Measurements from ENCODE around the gene JUN.
A peak's percentile ranks its signal among the peaks of the same experiment; 100 is the strongest.

The JUN gene

GRCh38 chr1:58762806-58763205, 21.0 kb downstream of the JUN start:
- DNase-seq (ENCODE audit: low read depth), result no peak

- peak; percentile 98 for DNase-seq (ENCODE audit: low read depth)
Measured at GRCh38 chr1:58755468-58755872, 28.4 kb downstream of the JUN start.

- no peak for DNase-seq (ENCODE audit: low read depth)
Measured at GRCh38 chr1:58754683-58755467, 29.0 kb downstream of the JUN start.

GRCh38 chr1:58754073-58754613, 29.7 kb downstream of the JUN start:
- no peak for DNase-seq (ENCODE audit: low read depth)

GRCh38 chr1:58753431-58753866, 30.4 kb downstream of the JUN start:
- no peak for DNase-seq (ENCODE audit: low read depth)

GRCh38 chr1:58749646-58750045, 34.2 kb downstream of the JUN start:
- DNase-seq (ENCODE audit: low read depth), result no peak

- no peak for DNase-seq (ENCODE audit: low read depth)
Measured at GRCh38 chr1:58748666-58749065, 35.2 kb downstream of the JUN start.

GRCh38 chr1:58746757-58747156, 37.1 kb downstream of the JUN start:
- DNase-seq (ENCODE audit: low read depth), result no peak

GRCh38 chr1:58746182-58746581, 37.7 kb downstream of the JUN start:
- DNase-seq (ENCODE audit: low read depth), result no peak

- no peak for DNase-seq (ENCODE audit: low read depth)
Measured at GRCh38 chr1:58745666-58746065, 38.2 kb downstream of the JUN start.

- DNase-seq (ENCODE audit: low read depth), result no peak
Measured at GRCh38 chr1:58745117-58745516, 38.7 kb downstream of the JUN start.

- DNase-seq (ENCODE audit: low read depth), result no peak
Measured at GRCh38 chr1:58741678-58742553, 41.9 kb downstream of the JUN start.

GRCh38 chr1:58739856-58740466, 43.9 kb downstream of the JUN start:
- peak; percentile 33 for DNase-seq (ENCODE audit: low read depth)

- no peak for DNase-seq (ENCODE audit: low read depth)
Measured at GRCh38 chr1:58738876-58739275, 45.0 kb downstream of the JUN start.

GRCh38 chr1:58735586-58735985, 48.3 kb downstream of the JUN start:
- no peak for DNase-seq (ENCODE audit: low read depth)

GRCh38 chr1:58734630-58735029, 49.2 kb downstream of the JUN start:
- no peak for DNase-seq (ENCODE audit: low read depth)

- no peak for DNase-seq (ENCODE audit: low read depth)
Measured at GRCh38 chr1:58732087-58732775, 51.6 kb downstream of the JUN start.

Measured in GM04504 (cell line).